HCEC 1CT (cell line): ENCODE measurements around the gene SMC3.

ENCODE experiments used
- DNase-seq: peaks from one replicate; pipeline ENCODE4 v3.0.0-alpha.2; 2017

SMC3 gene

DNA sequence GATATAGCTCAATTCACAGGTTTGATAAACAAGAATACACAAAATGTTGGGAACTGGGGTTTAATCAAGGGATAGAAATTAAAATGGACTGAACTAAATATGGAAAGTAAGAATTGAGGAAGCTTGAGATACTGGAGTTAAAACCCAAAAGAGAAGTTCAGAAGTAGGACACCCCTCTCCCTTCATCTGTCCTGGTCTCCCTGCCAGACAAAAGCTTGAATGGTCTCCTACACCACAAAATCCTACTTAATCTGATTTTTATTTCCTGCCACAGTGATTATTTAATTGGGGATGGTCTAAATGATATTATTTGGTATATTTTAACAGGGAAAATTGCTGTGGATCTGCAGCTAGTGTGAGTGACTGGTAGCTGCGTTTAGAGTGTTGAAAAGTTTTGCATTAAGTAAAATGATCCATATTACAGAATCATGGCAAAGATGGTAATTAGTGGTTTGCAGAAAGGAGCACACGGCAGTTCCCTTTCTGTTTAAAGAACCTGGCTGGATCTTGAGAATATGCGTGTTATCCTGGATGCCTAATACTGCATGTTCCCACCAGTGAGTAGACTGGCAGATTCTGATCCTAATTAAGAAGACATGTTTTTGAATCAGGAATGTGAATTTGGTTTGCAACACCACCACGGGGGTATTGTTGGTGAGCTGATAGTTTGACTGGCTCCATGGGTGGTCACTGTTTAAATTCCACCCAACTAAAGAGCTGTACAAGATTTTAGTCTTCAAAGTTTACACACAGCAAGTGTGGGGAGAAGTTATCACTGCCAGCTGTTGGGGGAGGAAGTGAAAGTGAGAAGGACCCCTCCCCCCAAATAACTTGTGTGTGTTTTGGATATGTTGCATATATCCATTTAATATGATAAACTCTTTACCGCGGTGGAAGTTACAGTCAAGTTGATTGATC is 82.1 kb downstream of the SMC3 start:
- DNase-seq: no peak

DNA sequence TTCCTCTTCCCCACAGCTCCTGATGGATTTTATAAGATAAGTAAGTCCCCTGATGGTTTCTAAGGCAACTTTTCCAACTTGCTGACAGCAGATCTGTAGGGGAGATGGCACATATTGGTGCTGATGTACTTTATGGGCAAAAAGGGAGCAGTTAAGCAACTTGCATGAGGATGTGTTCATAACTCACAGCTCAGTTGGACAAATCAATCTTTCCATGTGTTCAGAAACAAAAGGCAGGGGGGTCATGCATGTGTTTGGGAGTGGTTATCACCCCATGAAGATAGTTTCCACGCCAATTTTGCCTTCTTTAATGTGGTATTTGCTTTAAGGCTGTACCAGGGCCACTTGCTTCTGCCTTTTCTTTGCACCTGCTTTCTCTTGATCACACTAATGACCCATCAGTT is 82.8 kb downstream of the SMC3 start:
- DNase-seq: no peak

DNA sequence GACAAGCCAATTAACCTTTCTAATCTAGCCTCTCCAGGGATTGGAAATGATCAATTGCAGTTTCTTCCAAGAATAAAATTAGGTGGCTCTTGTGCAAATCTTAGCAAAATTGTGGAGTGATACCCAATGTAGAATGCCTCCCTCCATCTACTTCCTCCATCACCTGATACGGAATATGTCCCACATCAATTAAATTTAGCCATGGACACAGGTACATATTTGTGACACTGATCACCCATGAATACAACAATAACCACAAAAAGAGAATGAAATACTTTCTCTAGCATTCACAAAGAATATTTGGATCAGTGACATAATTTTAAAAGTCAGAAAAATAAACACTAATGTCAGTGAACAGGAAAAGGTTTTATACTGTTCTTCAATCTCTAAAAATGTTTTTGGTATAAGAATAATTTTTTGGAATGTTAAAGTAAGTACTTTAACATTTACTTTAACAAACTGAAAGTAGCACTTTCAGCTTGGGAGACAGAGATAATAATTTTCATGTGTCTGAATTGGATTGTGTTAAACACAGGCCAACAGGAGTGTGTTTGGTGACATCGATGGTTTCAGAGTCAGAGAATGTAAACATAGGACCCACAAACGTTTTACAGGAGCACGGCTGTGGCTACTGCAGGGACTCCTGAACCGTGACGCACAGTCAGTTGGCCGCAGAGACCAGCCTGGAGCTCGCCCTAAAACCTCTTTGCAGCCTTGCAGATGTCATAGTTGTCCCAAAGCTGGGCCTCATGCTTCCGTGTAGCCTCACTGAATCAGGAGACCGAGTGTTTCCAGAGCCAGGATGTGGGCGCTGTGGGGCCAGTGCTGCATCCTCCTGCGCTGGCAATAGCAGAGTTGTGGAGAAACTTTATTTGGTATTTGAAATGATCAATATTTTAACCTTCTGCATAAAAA is 83.8 kb downstream of the SMC3 start:
- peak; percentile 39 for DNase-seq

DNA sequence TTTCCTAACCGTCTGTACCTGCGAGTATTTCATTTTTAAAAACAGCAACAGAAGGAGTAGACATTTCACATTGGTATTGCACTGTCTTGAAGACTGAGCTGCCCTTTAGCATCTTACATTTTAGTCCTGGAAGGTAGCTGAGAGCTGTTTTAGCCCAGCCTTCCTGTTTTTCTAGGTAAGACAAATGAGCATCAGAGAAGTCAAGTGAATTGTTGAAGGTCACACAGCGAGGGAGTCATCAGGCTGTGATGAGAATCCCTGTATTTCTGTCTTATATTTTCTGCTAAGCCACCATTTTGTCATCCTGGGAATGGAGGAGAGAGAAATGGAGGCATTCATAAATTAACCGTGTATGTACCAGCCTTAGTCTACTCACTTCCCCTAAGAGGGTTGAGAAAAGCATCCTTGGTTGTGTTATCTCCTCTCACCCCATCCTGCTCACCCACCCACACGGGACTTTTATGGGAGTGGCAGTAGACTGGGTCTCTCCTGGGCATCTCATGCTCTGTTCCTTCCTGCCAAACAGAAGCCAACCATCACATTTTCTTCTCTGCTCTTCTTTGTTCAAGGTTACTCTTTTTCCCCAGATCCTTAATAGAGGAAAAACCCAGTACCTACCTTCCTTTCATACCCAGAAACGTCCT is 85.1 kb downstream of the SMC3 start:
- no peak for DNase-seq
